ENCODE measurements around the gene GOSR1. TPM values are rescaled to one million over a fixed set of nuclear protein-coding genes. Genes with fewer than 3 reads are reported as not detected.

GOSR1 gene
- total RNA-seq, 1 donor from 2014 or later: 53.8 TPM

- Mint-ChIP-seq H3K9me3 (no peaks in the 10 kb centered on the region), H3K4me3 (no peak overlapping the region), H3K36me3 (ENCODE audit: low read depth) (peaks cover 7% of the 10 kb centered on the region), H3K4me1 (peaks cover 8% of the 10 kb centered on the region), H3K27me3 (ENCODE audit: low read depth) (no peaks in the 10 kb centered on the region), H3K27ac (ENCODE audit: unreplicated experiment) (no peak overlapping the region)
- DNase-seq (ENCODE audit: low read depth, low spot score): no peak
- no peak for TF ChIP-seq CTCF (conservative IDR thresholded peaks at IDR 0.05)
Measured at GRCh38 chr17:30482555-30482954, 5.3 kb downstream of the GOSR1 start.

GRCh38 chr17:30483159-30483558 lies 6.0 kb downstream of the GOSR1 start:
- DNase-seq (ENCODE audit: low read depth, low spot score): no peak
- no peaks in the 10 kb centered on the region for H3K27me3 Mint-ChIP-seq (ENCODE audit: low read depth)
- no peak overlapping the region for H3K4me3 Mint-ChIP-seq
- H3K9me3 Mint-ChIP-seq: no peaks in the 10 kb centered on the region
- H3K36me3 Mint-ChIP-seq (ENCODE audit: low read depth): peaks cover 7% of the 10 kb centered on the region
- peaks cover 2% of the 10 kb centered on the region for H3K4me1 Mint-ChIP-seq
- H3K27ac Mint-ChIP-seq (ENCODE audit: unreplicated experiment): no peak overlapping the region
- TF ChIP-seq CTCF (conservative IDR thresholded peaks at IDR 0.05): no peak

- Mint-ChIP-seq H3K27ac (ENCODE audit: unreplicated experiment) (no peak overlapping the region), H3K4me3 (no peak overlapping the region), H3K9me3 (no peaks in the 10 kb centered on the region), H3K4me1 (no peaks in the 10 kb centered on the region), H3K36me3 (ENCODE audit: low read depth) (peaks cover 24% of the 10 kb centered on the region), H3K27me3 (ENCODE audit: low read depth) (no peaks in the 10 kb centered on the region)
- no peak for TF ChIP-seq CTCF (conservative IDR thresholded peaks at IDR 0.05)
- no peak for DNase-seq (ENCODE audit: low read depth, low spot score)
Measured at GRCh38 chr17:30493780-30494179, 16.6 kb downstream of the GOSR1 start.

- DNase-seq (ENCODE audit: low read depth, low spot score): no peak
- Mint-ChIP-seq H3K36me3 (ENCODE audit: low read depth) (peaks cover 32% of the 10 kb centered on the region), H3K4me3 (no peak overlapping the region), H3K9me3 (no peaks in the 10 kb centered on the region), H3K4me1 (peaks cover 9% of the 10 kb centered on the region), H3K27me3 (ENCODE audit: low read depth) (no peaks in the 10 kb centered on the region), H3K27ac (ENCODE audit: unreplicated experiment) (no peak overlapping the region)
- TF ChIP-seq CTCF (conservative IDR thresholded peaks at IDR 0.05): no peak
Measured at GRCh38 chr17:30495586-30495985, 18.4 kb downstream of the GOSR1 start.

- no peak overlapping the region for H3K4me3 Mint-ChIP-seq
- peaks cover 36% of the 10 kb centered on the region for H3K36me3 Mint-ChIP-seq (ENCODE audit: low read depth)
- DNase-seq (ENCODE audit: low read depth, low spot score): no peak
- peaks cover 17% of the 10 kb centered on the region for H3K4me1 Mint-ChIP-seq
- TF ChIP-seq CTCF (conservative IDR thresholded peaks at IDR 0.05): no peak
- no peak overlapping the region for H3K27ac Mint-ChIP-seq (ENCODE audit: unreplicated experiment)
- no peaks in the 10 kb centered on the region for H3K27me3 Mint-ChIP-seq (ENCODE audit: low read depth)
- H3K9me3 Mint-ChIP-seq: no peaks in the 10 kb centered on the region
Measured at GRCh38 chr17:30503558-30503957, 26.4 kb downstream of the GOSR1 start.
